ENCODE measurements around the gene UBE2D2.
"Not testable (repeated sequence)": the region's sequence is repeated elsewhere in the genome, so short reads cannot be mapped to it uniquely, and the experiment has no call there.

The UBE2D2 gene

DNA sequence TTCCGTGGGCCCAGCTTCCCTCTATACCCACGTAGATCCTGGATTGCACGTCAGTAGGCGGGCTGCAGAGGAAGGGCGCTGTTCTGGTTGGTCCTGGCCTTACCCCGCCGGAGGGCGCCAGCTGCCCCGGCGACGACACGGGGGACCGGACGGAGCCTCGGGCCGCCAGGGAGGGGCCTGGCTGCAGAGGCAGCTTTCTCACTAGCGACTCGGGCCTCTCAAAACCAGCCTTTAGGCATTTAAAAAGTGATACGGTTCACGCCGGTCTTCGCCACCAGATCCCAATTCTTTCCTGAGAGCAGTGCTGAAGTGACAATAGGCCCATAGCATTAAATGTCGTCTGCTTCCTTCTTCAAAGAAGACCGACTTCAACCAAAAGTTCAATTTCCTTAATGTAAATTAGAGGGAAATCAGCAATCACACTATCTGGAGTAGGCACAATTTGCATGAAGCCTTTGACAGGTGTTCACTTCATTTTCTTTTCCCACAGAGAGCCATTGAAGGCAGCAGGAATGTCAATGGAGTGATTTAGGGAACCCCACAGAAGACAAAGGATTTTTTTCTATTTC is 17.6 kb upstream of the UBE2D2 start:
- H3K36me3 ChIP-seq (ENCODE audit: insufficient read depth, low read length): no peaks in the 10 kb centered on the region
- no peak for TF ChIP-seq POLR2AphosphoS5 (IDR thresholded peaks at IDR 0.05; ENCODE audit: borderline replicate concordance, low read depth, low read length)
- TF ChIP-seq FOXP2 (optimal IDR thresholded peaks at IDR 0.05; ENCODE audit: control extremely low read depth, extremely low read length, insufficient read depth): no peak
- TF ChIP-seq EZH2 (IDR thresholded peaks at IDR 0.05): no peak
- H3K4me3 ChIP-seq: no peak overlapping the region
- H3K9ac ChIP-seq (ENCODE audit: insufficient read length): no peak overlapping the region
- DNase-seq (ENCODE audit: low read depth, low spot score): no peak
- no peak overlapping the region for H3K27ac ChIP-seq
- H3K9me3 ChIP-seq (ENCODE audit: low read depth, low read length): no peaks in the 10 kb centered on the region

DNA sequence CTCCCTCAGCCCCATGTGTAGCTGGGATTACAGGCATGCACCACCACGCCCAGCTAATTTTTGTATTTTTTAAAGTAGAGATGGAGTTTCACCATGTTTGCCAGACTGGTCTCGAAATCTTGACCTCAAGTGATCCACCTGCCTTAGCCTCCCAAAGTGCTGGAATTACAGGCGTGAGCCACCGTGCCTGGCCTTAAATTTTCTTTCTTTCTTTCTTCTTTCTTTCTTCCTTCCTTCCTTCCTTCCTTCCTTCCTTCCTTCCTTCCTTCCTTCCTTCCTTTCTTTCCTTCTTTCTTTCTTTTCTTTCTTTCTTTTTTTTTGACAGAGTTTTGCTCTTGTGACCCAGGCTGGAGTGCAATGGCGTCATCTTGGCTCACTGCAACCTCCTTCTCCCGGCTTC is 14.5 kb upstream of the UBE2D2 start:
- H3K9ac ChIP-seq (ENCODE audit: insufficient read length); H3K9me3 ChIP-seq (ENCODE audit: low read depth, low read length); DNase-seq (ENCODE audit: low read depth, low spot score); H3K27ac ChIP-seq; H3K4me3 ChIP-seq; H3K36me3 ChIP-seq (ENCODE audit: insufficient read depth, low read length): not testable (repeated sequence)

DNA sequence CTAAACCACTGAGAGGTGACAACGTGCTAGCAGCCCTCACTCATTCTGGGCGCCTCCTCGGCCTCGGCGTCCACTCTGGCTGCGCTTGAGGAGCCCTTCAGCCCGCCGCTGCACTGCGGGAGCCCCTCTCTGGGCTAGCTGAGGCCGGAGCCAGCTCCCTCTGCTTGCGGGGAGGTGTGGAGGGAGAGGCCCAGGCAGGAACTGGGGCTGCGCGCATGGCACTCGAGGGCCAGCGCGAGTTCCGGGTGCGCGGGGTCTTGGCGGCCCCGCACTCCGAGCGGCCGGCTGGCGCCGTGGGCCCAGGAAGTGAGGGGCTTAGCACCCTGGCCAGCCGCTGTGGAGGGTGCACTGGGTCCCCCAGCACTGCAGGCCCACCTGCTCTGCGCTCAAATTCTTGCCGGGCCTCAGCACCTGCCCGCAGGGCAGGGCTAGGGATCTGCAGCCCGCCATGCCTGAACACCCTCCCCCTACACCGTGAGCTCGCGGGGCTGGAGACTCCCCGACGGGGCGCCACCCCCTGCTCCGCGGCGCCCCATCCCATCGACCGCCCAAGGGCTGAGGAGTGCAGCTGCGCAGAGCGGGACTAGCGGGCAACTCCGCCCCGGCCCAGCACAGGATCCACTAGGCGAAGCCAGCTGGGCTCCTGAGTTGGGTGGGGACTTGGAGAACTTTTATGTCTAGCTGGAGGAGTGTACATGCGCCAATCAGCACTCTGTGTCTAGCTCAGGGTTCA is 11.8 kb upstream of the UBE2D2 start:
- no peak overlapping the region for H3K27ac ChIP-seq
- H3K36me3 ChIP-seq (ENCODE audit: insufficient read depth, low read length): no peaks in the 10 kb centered on the region
- H3K4me3 ChIP-seq: no peak overlapping the region
- no peaks in the 10 kb centered on the region for H3K9me3 ChIP-seq (ENCODE audit: low read depth, low read length)
- no peak for DNase-seq (ENCODE audit: low read depth, low spot score)
- no peak overlapping the region for H3K9ac ChIP-seq (ENCODE audit: insufficient read length)
- TF ChIP-seq FOXP2 (optimal IDR thresholded peaks at IDR 0.05; ENCODE audit: control extremely low read depth, extremely low read length, insufficient read depth): no peak

DNA sequence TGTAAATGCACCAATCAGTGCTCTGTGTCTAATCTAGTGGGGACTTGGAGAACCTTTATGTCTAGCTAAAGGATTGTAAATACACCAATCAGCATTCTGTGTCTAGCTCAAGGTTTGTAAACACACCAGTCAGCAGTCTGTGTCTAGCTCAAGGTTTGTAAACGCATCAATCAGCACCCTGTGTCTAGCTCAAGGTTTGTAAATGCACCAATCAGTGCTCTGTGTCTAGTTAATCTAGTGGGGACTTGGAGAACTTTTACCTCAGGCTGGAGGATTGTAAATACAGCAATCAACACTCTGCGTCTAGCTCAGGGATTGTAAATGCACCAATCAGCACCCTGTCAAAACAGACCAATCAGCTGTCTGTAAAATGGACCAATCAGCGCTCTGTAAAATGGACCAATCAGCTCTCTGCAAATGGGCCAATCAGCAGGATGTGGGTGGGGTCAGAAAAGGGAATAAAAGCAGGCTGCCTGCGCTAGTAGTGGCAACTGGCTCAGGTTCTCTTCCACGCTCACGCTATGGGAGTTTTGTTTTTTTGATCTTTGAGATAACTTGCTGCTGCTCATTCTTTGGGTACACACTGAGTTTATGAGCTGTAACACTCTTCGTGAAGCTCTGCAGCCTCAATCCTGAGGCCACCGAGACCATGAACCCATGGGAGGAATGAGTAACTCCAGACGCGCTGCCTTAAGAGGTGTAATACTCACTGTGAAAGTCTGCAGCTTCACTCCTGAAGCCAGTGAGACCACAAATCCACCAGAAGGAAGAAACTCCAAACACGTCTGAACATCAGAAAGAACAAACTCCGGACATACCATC is 10.9 kb upstream of the UBE2D2 start:
- not testable (repeated sequence) for H3K4me3 ChIP-seq; H3K9ac ChIP-seq (ENCODE audit: insufficient read length); H3K9me3 ChIP-seq (ENCODE audit: low read depth, low read length); H3K36me3 ChIP-seq (ENCODE audit: insufficient read depth, low read length); DNase-seq (ENCODE audit: low read depth, low spot score); H3K27ac ChIP-seq

DNA sequence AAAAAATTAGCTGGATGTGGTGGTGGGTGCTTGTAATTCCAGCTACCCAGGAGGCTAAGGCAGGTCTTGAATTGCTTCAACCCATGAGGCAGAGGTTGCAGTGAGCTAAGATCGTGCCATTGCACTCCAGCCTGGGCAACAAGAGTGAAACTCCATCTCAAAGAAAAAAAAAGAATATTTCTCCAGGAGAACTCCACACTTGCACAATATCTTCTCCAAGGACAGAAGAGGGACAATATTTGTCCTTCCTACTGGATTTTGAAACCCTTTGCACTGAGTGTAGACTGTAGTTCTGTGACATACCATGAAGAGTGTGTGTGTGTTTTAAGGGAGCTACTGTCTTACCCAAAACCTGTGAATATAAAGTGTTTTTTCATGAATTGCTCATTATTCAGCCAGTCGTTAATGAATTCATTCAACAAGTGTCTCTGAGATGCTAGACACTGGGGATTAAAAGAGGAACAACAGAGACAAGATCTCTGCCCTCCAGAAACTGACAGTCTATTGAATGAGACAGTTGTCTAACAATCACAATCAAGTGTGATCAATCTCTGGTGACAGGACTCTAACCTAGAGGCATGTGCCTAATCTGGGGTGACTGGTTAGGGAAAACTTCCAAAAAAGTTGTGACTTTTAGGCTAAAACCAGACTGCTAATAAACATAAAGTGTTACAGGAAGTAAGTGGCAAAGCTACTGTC is 9.8 kb upstream of the UBE2D2 start:
- H3K9ac ChIP-seq (ENCODE audit: insufficient read length): peak overlapping the region; percentile 11
- H3K27ac ChIP-seq: 0 out of 2 replicates have a peak overlapping the region, but pooled peaks have one; percentile 16
- H3K9me3 ChIP-seq (ENCODE audit: low read depth, low read length): no peaks in the 10 kb centered on the region
- no peak for TF ChIP-seq FOXP2 (optimal IDR thresholded peaks at IDR 0.05; ENCODE audit: control extremely low read depth, extremely low read length, insufficient read depth)
- TF ChIP-seq EZH2 (IDR thresholded peaks at IDR 0.05): no peak
- no peak for TF ChIP-seq POLR2AphosphoS5 (IDR thresholded peaks at IDR 0.05; ENCODE audit: borderline replicate concordance, low read depth, low read length)
- 0 out of 2 replicates have a peak overlapping the region, but pooled peaks have one; percentile 9 for H3K4me3 ChIP-seq
- no peaks in the 10 kb centered on the region for H3K36me3 ChIP-seq (ENCODE audit: insufficient read depth, low read length)
- DNase-seq (ENCODE audit: low read depth, low spot score): no peak

DNA sequence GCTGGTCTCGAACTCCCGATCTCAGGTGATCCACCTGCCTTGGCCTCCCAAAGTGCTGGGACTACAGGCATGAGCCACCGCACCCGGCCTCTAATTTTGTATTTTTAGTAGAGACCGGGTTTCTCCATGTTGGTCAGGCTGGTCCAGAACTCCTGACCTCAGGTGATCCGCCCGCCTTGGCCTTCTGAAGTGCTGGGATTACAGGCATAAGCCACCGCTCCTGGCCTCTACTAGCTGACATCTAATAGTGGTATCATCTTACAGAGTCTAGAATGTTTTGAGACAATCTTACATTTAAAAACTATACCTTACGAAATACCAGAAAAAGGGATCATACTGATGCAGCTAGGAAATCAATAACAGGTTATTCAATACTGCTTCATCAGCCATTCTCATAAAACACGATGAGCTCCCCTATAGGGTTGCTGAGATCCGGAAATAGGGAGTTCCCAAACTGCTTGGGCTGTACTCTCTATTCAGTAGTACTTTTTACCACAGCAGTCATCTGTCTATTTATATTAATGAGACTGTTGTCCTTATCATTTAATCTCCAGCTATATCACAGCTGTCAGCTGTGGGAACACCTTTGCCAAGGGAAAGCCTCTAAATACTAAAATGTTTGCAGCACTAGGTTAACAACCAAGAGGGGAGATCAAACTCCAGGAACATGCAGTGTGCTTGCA is 8.1 kb upstream of the UBE2D2 start:
- TF ChIP-seq FOXP2 (optimal IDR thresholded peaks at IDR 0.05; ENCODE audit: control extremely low read depth, extremely low read length, insufficient read depth): no peak
- DNase-seq (ENCODE audit: low read depth, low spot score): no peak

DNA sequence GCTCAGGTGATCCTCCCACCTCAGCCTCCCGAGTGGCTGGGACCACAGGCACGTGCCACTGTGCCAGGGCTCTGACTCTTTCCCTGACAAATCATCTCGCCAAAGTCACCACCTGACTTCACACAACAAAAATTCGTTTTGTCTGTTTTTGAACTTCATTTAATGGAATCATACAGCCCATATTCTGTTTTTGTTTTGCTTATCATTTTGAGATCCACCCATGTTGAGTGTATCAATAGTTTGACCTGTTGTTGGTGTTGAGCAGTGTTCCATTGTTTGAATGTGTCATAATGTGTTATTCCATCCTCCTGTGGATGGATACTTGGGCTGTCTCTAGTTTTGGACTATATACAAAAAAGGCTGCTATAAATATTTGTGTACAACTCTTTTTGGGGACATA is 6.9 kb upstream of the UBE2D2 start:
- Histone ChIP-seq H3K9me3 (ENCODE audit: low read depth, low read length) (no peaks in the 10 kb centered on the region), H3K36me3 (ENCODE audit: insufficient read depth, low read length) (no peaks in the 10 kb centered on the region), H3K27ac (no peak overlapping the region), H3K4me3 (no peak overlapping the region), H3K9ac (ENCODE audit: insufficient read length) (no peak overlapping the region)
- no peak for DNase-seq (ENCODE audit: low read depth, low spot score)
- TF ChIP-seq EZH2 (IDR thresholded peaks at IDR 0.05) (no peak), FOXP2 (optimal IDR thresholded peaks at IDR 0.05; ENCODE audit: control extremely low read depth, extremely low read length, insufficient read depth) (no peak), POLR2AphosphoS5 (IDR thresholded peaks at IDR 0.05; ENCODE audit: borderline replicate concordance, low read depth, low read length) (no peak)

More for the DNA sequence above, 8.1 kb upstream of the UBE2D2 start:
- H3K27ac ChIP-seq: no peak overlapping the region
- H3K4me3 ChIP-seq: no peak overlapping the region
- H3K9ac ChIP-seq (ENCODE audit: insufficient read length): no peak overlapping the region
- no peaks in the 10 kb centered on the region for H3K9me3 ChIP-seq (ENCODE audit: low read depth, low read length)
- no peaks in the 10 kb centered on the region for H3K36me3 ChIP-seq (ENCODE audit: insufficient read depth, low read length)

DNA sequence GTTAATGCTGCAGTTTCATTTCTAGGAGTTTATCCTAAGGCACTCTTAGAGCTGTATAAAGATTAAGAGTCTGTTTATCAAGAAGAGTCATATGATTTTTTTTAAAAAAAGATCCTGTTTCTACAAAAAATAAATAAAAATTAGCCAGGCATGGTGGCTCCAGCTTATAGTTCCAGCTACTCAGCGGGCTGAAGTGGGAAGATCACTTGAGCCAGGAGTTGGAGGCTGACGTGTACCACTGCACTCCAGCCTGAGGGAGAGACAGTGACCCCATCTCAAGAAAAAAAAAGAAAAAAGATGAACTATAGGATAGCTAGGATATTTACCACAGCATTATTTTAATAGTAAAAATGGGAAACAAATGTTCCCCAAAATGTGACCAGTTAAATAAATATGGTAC is 3.3 kb upstream of the UBE2D2 start:
- no peak for DNase-seq (ENCODE audit: low read depth, low spot score)
- Histone ChIP-seq H3K4me3 (no peak overlapping the region), H3K9me3 (ENCODE audit: low read depth, low read length) (no peaks in the 10 kb centered on the region), H3K27ac (no peak overlapping the region), H3K9ac (ENCODE audit: insufficient read length) (no peak overlapping the region), H3K36me3 (ENCODE audit: insufficient read depth, low read length) (0 out of 2 replicates have a peak, but pooled peaks cover under 1% of the 10 kb centered on the region)
- TF ChIP-seq FOXP2 (optimal IDR thresholded peaks at IDR 0.05; ENCODE audit: control extremely low read depth, extremely low read length, insufficient read depth) (no peak), POLR2AphosphoS5 (IDR thresholded peaks at IDR 0.05; ENCODE audit: borderline replicate concordance, low read depth, low read length) (no peak), EZH2 (IDR thresholded peaks at IDR 0.05) (no peak)

Measured in SK-N-MC (cell line).